Measurements from ENCODE around the gene C1RL.

DNA sequence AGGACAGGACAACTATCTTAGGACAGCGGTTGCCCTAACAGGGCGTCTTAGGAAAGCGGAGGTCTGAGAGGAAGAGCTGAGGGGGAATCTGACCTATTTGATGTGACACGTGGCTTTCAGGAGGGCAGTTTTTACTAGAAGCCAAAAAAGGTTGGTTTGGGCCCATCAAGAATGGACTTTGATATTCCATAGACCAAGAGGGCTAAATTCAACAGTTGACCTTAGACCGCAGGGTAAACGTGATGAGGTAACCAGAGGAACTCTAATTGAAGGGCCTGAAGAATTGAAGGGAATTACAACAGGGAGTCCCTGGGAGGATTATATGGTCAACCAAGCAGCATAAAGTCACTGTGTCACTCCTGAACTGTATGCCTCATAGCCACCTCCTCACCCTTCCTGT, 37.0 kb downstream of the C1RL start:
- TF ChIP-seq, protein P1, sequence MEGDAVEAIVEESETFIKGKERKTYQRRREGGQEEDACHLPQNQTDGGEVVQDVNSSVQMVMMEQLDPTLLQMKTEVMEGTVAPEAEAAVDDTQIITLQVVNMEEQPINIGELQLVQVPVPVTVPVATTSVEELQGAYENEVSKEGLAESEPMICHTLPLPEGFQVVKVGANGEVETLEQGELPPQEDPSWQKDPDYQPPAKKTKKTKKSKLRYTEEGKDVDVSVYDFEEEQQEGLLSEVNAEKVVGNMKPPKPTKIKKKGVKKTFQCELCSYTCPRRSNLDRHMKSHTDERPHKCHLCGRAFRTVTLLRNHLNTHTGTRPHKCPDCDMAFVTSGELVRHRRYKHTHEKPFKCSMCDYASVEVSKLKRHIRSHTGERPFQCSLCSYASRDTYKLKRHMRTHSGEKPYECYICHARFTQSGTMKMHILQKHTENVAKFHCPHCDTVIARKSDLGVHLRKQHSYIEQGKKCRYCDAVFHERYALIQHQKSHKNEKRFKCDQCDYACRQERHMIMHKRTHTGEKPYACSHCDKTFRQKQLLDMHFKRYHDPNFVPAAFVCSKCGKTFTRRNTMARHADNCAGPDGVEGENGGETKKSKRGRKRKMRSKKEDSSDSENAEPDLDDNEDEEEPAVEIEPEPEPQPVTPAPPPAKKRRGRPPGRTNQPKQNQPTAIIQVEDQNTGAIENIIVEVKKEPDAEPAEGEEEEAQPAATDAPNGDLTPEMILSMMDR (IDR thresholded peaks at IDR 0.05), result no peak
- no peak for TF ChIP-seq POLR2A (IDR thresholded peaks at IDR 0.05)

All from ovary (tissue), 3 donors.